ENCODE results near the gene CTNNA1. TPM values are rescaled to one million over a fixed set of nuclear protein-coding genes. Genes with fewer than 3 reads are reported as not detected.

CTNNA1 gene
- total RNA-seq, 1 donor from 2014 or later = 361 TPM

GRCh38 chr5:138968601-138969000 is 215.4 kb downstream of the CTNNA1 start:
- ATAC-seq = no peak
- peaks cover 18% of the 10 kb centered on the region for H3K4me1 ChIP-seq

GRCh38 chr5:138969323-138970002 is 216.2 kb downstream of the CTNNA1 start:
- Histone ChIP-seq H3K4me3 (no peak overlapping the region), H3K36me3 (no peaks in the 10 kb centered on the region), H3K27me3 (ENCODE audit: low read depth) (no peaks in the 10 kb centered on the region), H3K9me3 (no peaks in the 10 kb centered on the region), H3K27ac (no peak overlapping the region), H3K4me1 (peaks cover 22% of the 10 kb centered on the region)
- ATAC-seq = no peak
- no peak for TF ChIP-seq CTCF (IDR thresholded peaks at IDR 0.05)
- intact Hi-C loops (cut with DNase I) = no loop called here
- no peak for DNase-seq

More at GRCh38 chr5:138968601-138969000, 215.4 kb downstream of the CTNNA1 start:
- intact Hi-C loops (cut with DNase I) = no loop called here
- H3K27ac ChIP-seq = no peak overlapping the region
- no peak overlapping the region for H3K4me3 ChIP-seq
- TF ChIP-seq CTCF (IDR thresholded peaks at IDR 0.05) = no peak
- H3K9me3 ChIP-seq = no peaks in the 10 kb centered on the region
- no peaks in the 10 kb centered on the region for H3K27me3 ChIP-seq (ENCODE audit: low read depth)
- no peak for DNase-seq
- no peaks in the 10 kb centered on the region for H3K36me3 ChIP-seq

- Histone ChIP-seq H3K27ac (no peak overlapping the region), H3K4me3 (no peak overlapping the region), H3K36me3 (no peaks in the 10 kb centered on the region), H3K9me3 (no peaks in the 10 kb centered on the region), H3K4me1 (peaks cover 35% of the 10 kb centered on the region), H3K27me3 (ENCODE audit: low read depth) (no peaks in the 10 kb centered on the region)
- intact Hi-C loops (cut with DNase I) = no loop called here
- no peak for TF ChIP-seq CTCF (IDR thresholded peaks at IDR 0.05)
- DNase-seq = no peak
- ATAC-seq = no peak
These were observed 219.0 kb downstream of the CTNNA1 start for GRCh38 chr5:138972230-138972629.

- Histone ChIP-seq H3K36me3 (no peaks in the 10 kb centered on the region), H3K27ac (no peak overlapping the region), H3K4me3 (no peak overlapping the region), H3K9me3 (no peaks in the 10 kb centered on the region), H3K27me3 (ENCODE audit: low read depth) (no peaks in the 10 kb centered on the region), H3K4me1 (peaks cover 35% of the 10 kb centered on the region)
- ATAC-seq = peak in 1 of 2 donors; percentile 18
- DNase-seq = no peak
- intact Hi-C loops (cut with DNase I) = no loop called here
- no peak for TF ChIP-seq CTCF (IDR thresholded peaks at IDR 0.05)
These were observed 219.6 kb downstream of the CTNNA1 start for GRCh38 chr5:138972836-138973235.

- H3K9me3 ChIP-seq = no peaks in the 10 kb centered on the region
- H3K4me1 ChIP-seq = peaks cover 35% of the 10 kb centered on the region
- H3K27ac ChIP-seq = peak overlapping the region; percentile 76
- DNase-seq (no peak), ATAC-seq (peak; percentile 55 to 68)
- H3K36me3 ChIP-seq = no peaks in the 10 kb centered on the region
- no peaks in the 10 kb centered on the region for H3K27me3 ChIP-seq (ENCODE audit: low read depth)
- intact Hi-C loops (cut with DNase I) = no loop called here
- no peak overlapping the region for H3K4me3 ChIP-seq
- TF ChIP-seq CTCF (IDR thresholded peaks at IDR 0.05) = no peak
These were observed 221.2 kb downstream of the CTNNA1 start for GRCh38 chr5:138974227-138975063.
